HG02943 (cell line): ENCODE measurements around the gene AARSD1.
"Not testable (repeated sequence)": the region's sequence is repeated elsewhere in the genome, so short reads cannot be mapped to it uniquely, and the experiment has no call there.

Source experiments
- ATAC-seq: cut with Tn5 transposase; IDR thresholded peaks from one replicate; pipeline ENCODE4 v1.9.1; 2021; ENCODE audit warnings: mild to moderate bottlenecking, low read depth, moderate library complexity; ENCODE audit not compliant: unreplicated experiment

Gene AARSD1

GRCh38 chr17:42922294-42922693 is 42.0 kb downstream of the AARSD1 start:
- ATAC-seq = no peak

- no peak for ATAC-seq
These were observed 43.3 kb downstream of the AARSD1 start for GRCh38 chr17:42920922-42921321.

GRCh38 chr17:42920106-42920900 is 44.0 kb downstream of the AARSD1 start:
- no peak for ATAC-seq

- ATAC-seq = not testable (repeated sequence)
These were observed 44.7 kb downstream of the AARSD1 start for GRCh38 chr17:42919522-42920077.

GRCh38 chr17:42918902-42919521 is 45.2 kb downstream of the AARSD1 start:
- no peak for ATAC-seq

- no peak for ATAC-seq
These were observed 47.0 kb downstream of the AARSD1 start for GRCh38 chr17:42917236-42917603.

GRCh38 chr17:42916388-42917235 is 47.6 kb downstream of the AARSD1 start:
- not testable (repeated sequence) for ATAC-seq

- ATAC-seq = not testable (repeated sequence)
These were observed 49.0 kb downstream of the AARSD1 start for GRCh38 chr17:42915288-42915687.

GRCh38 chr17:42913981-42914617 is 50.2 kb downstream of the AARSD1 start:
- ATAC-seq = no peak

- ATAC-seq = no peak
These were observed 50.7 kb downstream of the AARSD1 start for GRCh38 chr17:42913522-42913921.

- no peak for ATAC-seq
These were observed 55.2 kb downstream of the AARSD1 start for GRCh38 chr17:42908872-42909700.

GRCh38 chr17:42906772-42907446 is 57.3 kb downstream of the AARSD1 start:
- no peak for ATAC-seq

GRCh38 chr17:42904110-42904469 is 60.2 kb downstream of the AARSD1 start:
- ATAC-seq = no peak

GRCh38 chr17:42901535-42902229 is 62.6 kb downstream of the AARSD1 start:
- ATAC-seq = no peak
